ENCODE data around the gene RAB4B.

RAB4B gene

GRCh38 chr19:40806423-40807146, 28.5 kb downstream of the RAB4B start:
- Histone ChIP-seq H3K27me3 (ENCODE audit: insufficient read depth, poor library complexity, severe bottlenecking) (no peaks in the 10 kb centered on the region), H3K27ac (replicated peaks) (no peak overlapping the region; the same call in 1 of the 2 replicates), H3K4me3 (replicated peaks; ENCODE audit: insufficient read depth, low read length) (no peak overlapping the region)
- TF ChIP-seq CTCF (IDR thresholded peaks at IDR 0.05; ENCODE audit: insufficient read depth, low read length) = peak; percentile 42
- no peak for TF ChIP-seq SPI1 (IDR thresholded peaks at IDR 0.05; ENCODE audit: borderline replicate concordance, low read depth)
- TF ChIP-seq, protein P1, sequence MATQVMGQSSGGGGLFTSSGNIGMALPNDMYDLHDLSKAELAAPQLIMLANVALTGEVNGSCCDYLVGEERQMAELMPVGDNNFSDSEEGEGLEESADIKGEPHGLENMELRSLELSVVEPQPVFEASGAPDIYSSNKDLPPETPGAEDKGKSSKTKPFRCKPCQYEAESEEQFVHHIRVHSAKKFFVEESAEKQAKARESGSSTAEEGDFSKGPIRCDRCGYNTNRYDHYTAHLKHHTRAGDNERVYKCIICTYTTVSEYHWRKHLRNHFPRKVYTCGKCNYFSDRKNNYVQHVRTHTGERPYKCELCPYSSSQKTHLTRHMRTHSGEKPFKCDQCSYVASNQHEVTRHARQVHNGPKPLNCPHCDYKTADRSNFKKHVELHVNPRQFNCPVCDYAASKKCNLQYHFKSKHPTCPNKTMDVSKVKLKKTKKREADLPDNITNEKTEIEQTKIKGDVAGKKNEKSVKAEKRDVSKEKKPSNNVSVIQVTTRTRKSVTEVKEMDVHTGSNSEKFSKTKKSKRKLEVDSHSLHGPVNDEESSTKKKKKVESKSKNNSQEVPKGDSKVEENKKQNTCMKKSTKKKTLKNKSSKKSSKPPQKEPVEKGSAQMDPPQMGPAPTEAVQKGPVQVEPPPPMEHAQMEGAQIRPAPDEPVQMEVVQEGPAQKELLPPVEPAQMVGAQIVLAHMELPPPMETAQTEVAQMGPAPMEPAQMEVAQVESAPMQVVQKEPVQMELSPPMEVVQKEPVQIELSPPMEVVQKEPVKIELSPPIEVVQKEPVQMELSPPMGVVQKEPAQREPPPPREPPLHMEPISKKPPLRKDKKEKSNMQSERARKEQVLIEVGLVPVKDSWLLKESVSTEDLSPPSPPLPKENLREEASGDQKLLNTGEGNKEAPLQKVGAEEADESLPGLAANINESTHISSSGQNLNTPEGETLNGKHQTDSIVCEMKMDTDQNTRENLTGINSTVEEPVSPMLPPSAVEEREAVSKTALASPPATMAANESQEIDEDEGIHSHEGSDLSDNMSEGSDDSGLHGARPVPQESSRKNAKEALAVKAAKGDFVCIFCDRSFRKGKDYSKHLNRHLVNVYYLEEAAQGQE (IDR thresholded peaks at IDR 0.05; ENCODE audit: insufficient replicate concordance, low read depth) = no peak
- DNase-seq (ENCODE audit: low read depth in 1 of 2, low spot score in 1 of 2) = peak in 1 of 2 experiments; percentile 60

DNA sequence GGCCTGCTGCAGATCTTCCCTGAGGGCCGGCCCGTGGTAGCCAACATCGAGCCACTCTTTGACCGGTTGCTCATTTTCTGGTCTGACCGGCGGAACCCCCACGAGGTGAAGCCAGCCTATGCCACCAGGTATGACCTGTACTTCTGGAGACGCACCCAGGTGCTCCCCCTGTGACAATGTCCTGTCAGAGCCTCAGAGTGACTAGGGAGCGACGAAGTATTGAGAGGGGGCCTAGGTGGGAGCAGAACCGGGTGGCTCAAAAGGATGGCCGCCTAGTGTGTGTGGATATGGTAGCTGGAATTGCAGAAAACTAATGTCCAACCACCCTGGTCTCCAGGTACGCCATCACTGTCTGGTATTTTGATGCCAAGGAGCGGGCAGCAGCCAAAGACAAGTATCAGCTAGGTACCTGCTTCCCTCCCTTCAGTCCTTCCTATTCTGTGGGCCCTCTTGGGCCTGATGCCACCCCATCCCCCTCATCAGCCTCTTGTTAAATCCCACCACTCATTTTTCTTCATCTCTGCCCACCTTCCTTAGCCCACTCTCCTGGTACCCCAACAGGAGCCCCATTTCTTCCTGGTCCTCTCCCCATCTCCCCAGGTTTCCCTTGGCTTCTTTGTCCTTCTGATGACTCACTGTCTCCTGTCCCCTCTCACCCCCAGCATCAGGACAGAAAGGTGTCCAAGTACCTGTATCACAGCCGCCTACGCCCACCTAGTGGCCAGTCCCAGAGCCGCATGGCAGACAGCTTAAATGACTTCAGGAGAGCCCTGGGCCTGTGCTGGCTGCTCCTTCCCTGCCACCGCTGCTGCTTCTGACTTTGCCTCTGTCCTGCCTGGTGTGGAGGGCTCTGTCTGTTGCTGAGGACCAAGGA, 29.3 kb downstream of the RAB4B start:
- H3K27ac ChIP-seq (replicated peaks) = no peak overlapping the region
- H3K27me3 ChIP-seq (ENCODE audit: insufficient read depth, poor library complexity, severe bottlenecking) = no peaks in the 10 kb centered on the region
- TF ChIP-seq POLR2AphosphoS5 (IDR thresholded peaks at IDR 0.05; ENCODE audit: low read depth) = no peak
- no peak for TF ChIP-seq SPI1 (IDR thresholded peaks at IDR 0.05; ENCODE audit: borderline replicate concordance, low read depth)
- no peak for TF ChIP-seq CTCF (IDR thresholded peaks at IDR 0.05; ENCODE audit: insufficient read depth, low read length)
- no peak for TF ChIP-seq GABPA (IDR thresholded peaks at IDR 0.05; ENCODE audit: low read depth)
- TF ChIP-seq, protein P1 (IDR thresholded peaks at IDR 0.05; ENCODE audit: insufficient replicate concordance, low read depth) = no peak
- no peak for DNase-seq (ENCODE audit: low read depth in 1 of 2, low spot score in 1 of 2)
- no peak overlapping the region for H3K4me3 ChIP-seq (replicated peaks; ENCODE audit: insufficient read depth, low read length)

GRCh38 chr19:40808021-40808325, 29.9 kb downstream of the RAB4B start:
- Histone ChIP-seq H3K27ac (replicated peaks) (no peak overlapping the region), H3K4me3 (replicated peaks; ENCODE audit: insufficient read depth, low read length) (no peak overlapping the region), H3K27me3 (ENCODE audit: insufficient read depth, poor library complexity, severe bottlenecking) (no peaks in the 10 kb centered on the region)
- TF ChIP-seq GABPA (IDR thresholded peaks at IDR 0.05; ENCODE audit: low read depth) (no peak), SPI1 (IDR thresholded peaks at IDR 0.05; ENCODE audit: borderline replicate concordance, low read depth) (no peak), CTCF (IDR thresholded peaks at IDR 0.05; ENCODE audit: insufficient read depth, low read length) (no peak), POLR2AphosphoS5 (IDR thresholded peaks at IDR 0.05; ENCODE audit: low read depth) (no peak)
- TF ChIP-seq, protein P1 (IDR thresholded peaks at IDR 0.05; ENCODE audit: insufficient replicate concordance, low read depth) = no peak
- no peak for DNase-seq (ENCODE audit: low read depth in 1 of 2, low spot score in 1 of 2)

All from HL-60 (cell line).